HT1080 (cell line): ENCODE data around the gene PDE11A. TPM values are rescaled to one million over a fixed set of nuclear protein-coding genes. Genes with fewer than 3 reads are reported as not detected.

Experiments used
- DNase-seq: peaks from one replicate; pipeline ENCODE4 v3.0.0-alpha.2; 2015; ENCODE audit warnings: low read depth
- small RNA-seq: library from RNA; depleted of rRNA; stranded (forward); fragments of <200 nt; gene quantifications from one replicate; pipeline ENCODE3, GENCODE V24; 2014
- total RNA-seq: library from RNA; depleted of rRNA; stranded (reverse); fragments of >200 nt; shearing (Covaris generic); gene quantifications from 2 replicates; pipeline ENCODE4 v1.2.3, GENCODE V29; 2014; rRNA removed

PDE11A gene
- total RNA-seq, 1 experiment from 2014 or later: 0.42 TPM

- DNase-seq: no peak
Measured at GRCh38 chr2:177575358-177575757, 497.2 kb downstream of the PDE11A start.

GRCh38 chr2:177574356-177574755 lies 498.2 kb downstream of the PDE11A start:
- peak; percentile 42 for DNase-seq

Small RNA genes within 50 kb of the gene (small RNA-seq; reads per million reads assigned to genes)
- gene AC011998.1 (not detected), gene RNU6-629P (0.16 reads per million)

Other genes starting within 250 kb of the PDE11A start
- 17.1 and 25.0 TPM in 2 replicates for gene RBM45, start 39.7 kb upstream of the PDE11A start, total RNA-seq
- 8.7 and 18.3 TPM in 2 replicates for gene OSBPL6, start 121.7 kb upstream of the PDE11A start, total RNA-seq